NCI-H748 (cell line): ENCODE data around the gene SYT15.

Experiments
- DNase-seq: peaks from one replicate; lab custom pipeline; 2025; ENCODE audit not compliant: unreplicated experiment; lab: John Stamatoyannopoulos, UW

The SYT15 gene

GRCh38 chr10:46544989-46545791 is 33.7 kb upstream of the SYT15 start:
- no peak for DNase-seq

- no peak for DNase-seq
Measured at GRCh38 chr10:46545861-46546590, 32.9 kb upstream of the SYT15 start.

- no peak for DNase-seq
Measured at GRCh38 chr10:46546591-46547540, 32.1 kb upstream of the SYT15 start.

GRCh38 chr10:46547541-46548497 is 31.1 kb upstream of the SYT15 start:
- no peak for DNase-seq

- no peak for DNase-seq
Measured at GRCh38 chr10:46548498-46549090, 30.3 kb upstream of the SYT15 start.

- DNase-seq: no peak
Measured at GRCh38 chr10:46549171-46550075, 29.5 kb upstream of the SYT15 start.

- no peak for DNase-seq
Measured at GRCh38 chr10:46550076-46550790, 28.7 kb upstream of the SYT15 start.

GRCh38 chr10:46550795-46551700 is 27.9 kb upstream of the SYT15 start:
- DNase-seq: no peak

- no peak for DNase-seq
Measured at GRCh38 chr10:46551701-46552525, 27.0 kb upstream of the SYT15 start.

GRCh38 chr10:46552526-46553237 is 26.2 kb upstream of the SYT15 start:
- peak; percentile 70 for DNase-seq

GRCh38 chr10:46553238-46554049 is 25.5 kb upstream of the SYT15 start:
- no peak for DNase-seq

GRCh38 chr10:46554166-46554781 is 24.7 kb upstream of the SYT15 start:
- DNase-seq: no peak

- no peak for DNase-seq
Measured at GRCh38 chr10:46555366-46555712, 23.6 kb upstream of the SYT15 start.

- DNase-seq: no peak
Measured at GRCh38 chr10:46555713-46556514, 23.0 kb upstream of the SYT15 start.
